ENCODE results near the gene NAT8L.

Gene NAT8L

GRCh38 chr4:2095236-2096072 lies 36.3 kb downstream of the NAT8L start:
- peak; percentile 92 for DNase-seq (ENCODE audit: low spot score)

- no peak for DNase-seq (ENCODE audit: low spot score)
Observed at GRCh38 chr4:2096073-2096609, 37.0 kb downstream of the NAT8L start.

GRCh38 chr4:2101346-2102044 lies 42.4 kb downstream of the NAT8L start:
- DNase-seq (ENCODE audit: low spot score), result peak; percentile 68

GRCh38 chr4:2102045-2102883 lies 43.1 kb downstream of the NAT8L start:
- DNase-seq (ENCODE audit: low spot score), result no peak

- DNase-seq (ENCODE audit: low spot score), result no peak
Observed at GRCh38 chr4:2103127-2103842, 44.2 kb downstream of the NAT8L start.

- DNase-seq (ENCODE audit: low spot score), result no peak
Observed at GRCh38 chr4:2103843-2104547, 44.9 kb downstream of the NAT8L start.

GRCh38 chr4:2104556-2105345 lies 45.6 kb downstream of the NAT8L start:
- no peak for DNase-seq (ENCODE audit: low spot score)

- peak; percentile 53 for DNase-seq (ENCODE audit: low spot score)
Observed at GRCh38 chr4:2105559-2105958, 46.4 kb downstream of the NAT8L start.

GRCh38 chr4:2116687-2117400 lies 57.7 kb downstream of the NAT8L start:
- DNase-seq (ENCODE audit: low spot score), result no peak
